ENCODE results near the gene RASGEF1C. TPM values are rescaled to one million over a fixed set of nuclear protein-coding genes. Genes with fewer than 3 reads are reported as not detected.

RASGEF1C gene
- total RNA-seq, 1 experiment from 2014 or later = 0.29 TPM

DNA sequence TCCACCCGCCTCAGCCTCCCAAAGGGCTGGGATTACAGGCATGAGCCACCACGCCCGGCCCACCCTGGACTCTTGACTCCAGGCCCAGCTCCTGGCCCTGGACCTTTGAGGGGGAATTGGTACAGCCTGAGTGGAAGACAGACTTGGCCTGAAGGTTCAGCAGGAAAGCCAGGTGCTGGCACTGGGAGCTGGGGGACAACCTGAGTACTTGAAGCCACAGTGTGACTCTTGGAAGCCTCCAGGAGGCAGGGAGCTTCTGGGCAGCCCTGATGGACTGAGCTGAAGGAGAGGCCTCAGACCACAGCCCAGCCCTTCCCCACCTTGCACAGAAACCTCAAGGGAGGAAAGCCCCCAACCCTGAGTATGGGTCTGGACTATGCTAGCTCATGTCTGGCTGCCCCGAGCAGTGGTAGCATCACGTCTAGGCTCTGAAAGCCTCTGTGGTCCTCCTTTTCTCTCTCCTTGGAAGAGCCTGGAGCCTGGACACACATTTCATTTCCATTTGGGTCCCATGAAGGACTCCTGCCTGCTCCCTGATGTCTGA lies 54.1 kb downstream of the RASGEF1C start:
- DNase-seq (no peak), ATAC-seq (no peak)
- Histone ChIP-seq H3F3A (ENCODE audit: low read length, unreplicated experiment) (no peaks in the 10 kb centered on the region), H4K20me1 (ENCODE audit: low read length) (no peaks in the 10 kb centered on the region), H3K4me2 (ENCODE audit: low read length) (no peak overlapping the region), H3K36me3 (ENCODE audit: low read depth, low read length) (no peaks in the 10 kb centered on the region), H3K27me3 (ENCODE audit: low read length) (no peaks in the 10 kb centered on the region), H3K4me3 (ENCODE audit: low read length) (no peak overlapping the region), H3K79me2 (ENCODE audit: low read length) (no peaks in the 10 kb centered on the region), H3K4me1 (ENCODE audit: insufficient read depth, low read length) (no peaks in the 10 kb centered on the region), H3K9me3 (ENCODE audit: low read length) (no peaks in the 10 kb centered on the region), H3K27ac (ENCODE audit: low read length) (no peak overlapping the region), H3K9ac (ENCODE audit: low read length) (no peak overlapping the region), H3K9me2 (replicated peaks; ENCODE audit: low read length) (no peaks in the 10 kb centered on the region), H2AFZ (ENCODE audit: low read length) (no peak overlapping the region)
- ChIA-PET CTCF (no interaction called here), POLR2A (ENCODE audit: unreplicated experiment) (no interaction called here)
- intact Hi-C loops (cut with micrococcal nuclease) = no loop called here
- TF ChIP-seq, protein P1, sequence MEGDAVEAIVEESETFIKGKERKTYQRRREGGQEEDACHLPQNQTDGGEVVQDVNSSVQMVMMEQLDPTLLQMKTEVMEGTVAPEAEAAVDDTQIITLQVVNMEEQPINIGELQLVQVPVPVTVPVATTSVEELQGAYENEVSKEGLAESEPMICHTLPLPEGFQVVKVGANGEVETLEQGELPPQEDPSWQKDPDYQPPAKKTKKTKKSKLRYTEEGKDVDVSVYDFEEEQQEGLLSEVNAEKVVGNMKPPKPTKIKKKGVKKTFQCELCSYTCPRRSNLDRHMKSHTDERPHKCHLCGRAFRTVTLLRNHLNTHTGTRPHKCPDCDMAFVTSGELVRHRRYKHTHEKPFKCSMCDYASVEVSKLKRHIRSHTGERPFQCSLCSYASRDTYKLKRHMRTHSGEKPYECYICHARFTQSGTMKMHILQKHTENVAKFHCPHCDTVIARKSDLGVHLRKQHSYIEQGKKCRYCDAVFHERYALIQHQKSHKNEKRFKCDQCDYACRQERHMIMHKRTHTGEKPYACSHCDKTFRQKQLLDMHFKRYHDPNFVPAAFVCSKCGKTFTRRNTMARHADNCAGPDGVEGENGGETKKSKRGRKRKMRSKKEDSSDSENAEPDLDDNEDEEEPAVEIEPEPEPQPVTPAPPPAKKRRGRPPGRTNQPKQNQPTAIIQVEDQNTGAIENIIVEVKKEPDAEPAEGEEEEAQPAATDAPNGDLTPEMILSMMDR (conservative IDR thresholded peaks at IDR 0.05; ENCODE audit: low read depth, low read length) = no peak
- no TSS peak for BruUV-seq (replicated peaks)

DNA sequence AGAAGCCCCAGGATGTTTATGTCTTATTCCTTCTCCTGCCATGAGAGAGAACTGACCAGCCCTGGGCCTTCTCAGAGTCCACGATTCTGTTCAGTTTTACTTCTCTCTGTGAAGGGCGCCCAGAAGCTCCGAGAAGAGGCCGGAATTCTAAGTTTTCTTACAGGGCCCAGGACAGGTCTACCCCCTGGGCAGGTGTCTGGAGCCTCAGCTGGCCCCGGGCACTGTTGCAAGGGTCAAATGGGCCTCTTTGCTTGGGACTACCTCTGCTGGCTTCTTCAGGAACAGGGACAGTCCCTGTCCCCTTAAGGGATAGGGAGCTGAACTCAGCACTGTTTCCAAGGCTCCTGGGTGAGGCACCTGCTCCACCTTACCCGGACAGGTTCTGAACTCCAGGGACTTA lies 55.0 kb downstream of the RASGEF1C start:
- no peaks in the 10 kb centered on the region for H3K4me1 ChIP-seq (ENCODE audit: insufficient read depth, low read length)
- CTCF ChIA-PET = no interaction called here
- H3K4me3 ChIP-seq (ENCODE audit: low read length) = no peak overlapping the region
- no peak for ATAC-seq
- H3K9me3 ChIP-seq (ENCODE audit: low read length) = no peaks in the 10 kb centered on the region
- H3K27me3 ChIP-seq (ENCODE audit: low read length) = no peaks in the 10 kb centered on the region
- no peaks in the 10 kb centered on the region for H4K20me1 ChIP-seq (ENCODE audit: low read length)
- no peak overlapping the region for H3K27ac ChIP-seq (ENCODE audit: low read length)
- no peak overlapping the region for H3K4me2 ChIP-seq (ENCODE audit: low read length)
- H2AFZ ChIP-seq (ENCODE audit: low read length) = no peak overlapping the region
- no peak overlapping the region for H3K9ac ChIP-seq (ENCODE audit: low read length)
- TF ChIP-seq EZH2 (IDR thresholded peaks at IDR 0.05; ENCODE audit: low read length, unreplicated experiment) (no peak), EZH2phosphoT487 (IDR thresholded peaks at IDR 0.05; ENCODE audit: borderline replicate concordance, low read length) (no peak)
- TF ChIP-seq, protein P1 (conservative IDR thresholded peaks at IDR 0.05; ENCODE audit: low read depth, low read length) = no peak
- POLR2A ChIA-PET (ENCODE audit: unreplicated experiment) = no interaction called here
- no peaks in the 10 kb centered on the region for H3K36me3 ChIP-seq (ENCODE audit: low read depth, low read length)
- no peaks in the 10 kb centered on the region for H3F3A ChIP-seq (ENCODE audit: low read length, unreplicated experiment)
- DNase-seq = no peak
- intact Hi-C loops (cut with micrococcal nuclease) = no loop called here
- BruUV-seq (replicated peaks) = no TSS peak
- H3K79me2 ChIP-seq (ENCODE audit: low read length) = no peaks in the 10 kb centered on the region
- no peaks in the 10 kb centered on the region for H3K9me2 ChIP-seq (replicated peaks; ENCODE audit: low read length)

DNA sequence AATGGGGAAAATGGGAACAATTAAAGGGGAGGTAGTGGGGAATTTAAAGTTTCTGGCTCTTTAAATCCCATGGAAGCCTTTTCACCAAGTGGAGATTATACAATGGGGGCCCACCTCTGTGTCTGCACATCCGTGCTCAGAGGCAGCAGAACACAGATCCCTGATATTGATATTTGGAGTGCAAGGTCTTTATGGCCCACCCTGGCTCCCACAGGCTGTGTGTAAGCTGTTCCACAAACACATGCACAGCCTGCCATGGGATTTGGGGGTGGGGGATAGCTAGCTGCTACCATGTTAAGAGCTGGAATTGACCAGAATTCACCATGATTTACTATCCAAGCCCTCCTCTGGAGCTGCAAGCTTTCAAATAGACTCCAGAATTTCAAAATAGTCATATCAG lies 55.9 kb downstream of the RASGEF1C start:
- no peaks in the 10 kb centered on the region for H3K4me1 ChIP-seq (ENCODE audit: insufficient read depth, low read length)
- intact Hi-C loops (cut with micrococcal nuclease) = no loop called here
- no TSS peak for BruUV-seq (replicated peaks)
- DNase-seq (no peak), ATAC-seq (no peak)
- H3K9ac ChIP-seq (ENCODE audit: low read length) = no peak overlapping the region
- H3K4me2 ChIP-seq (ENCODE audit: low read length) = no peak overlapping the region
- no peak for TF ChIP-seq EZH2 (IDR thresholded peaks at IDR 0.05; ENCODE audit: low read length, unreplicated experiment)
- no peak overlapping the region for H2AFZ ChIP-seq (ENCODE audit: low read length)
- H3F3A ChIP-seq (ENCODE audit: low read length, unreplicated experiment) = no peaks in the 10 kb centered on the region
- no peak overlapping the region for H3K27ac ChIP-seq (ENCODE audit: low read length)
- H3K79me2 ChIP-seq (ENCODE audit: low read length) = no peaks in the 10 kb centered on the region
- H3K4me3 ChIP-seq (ENCODE audit: low read length) = no peak overlapping the region
- H3K27me3 ChIP-seq (ENCODE audit: low read length) = no peaks in the 10 kb centered on the region
- H4K20me1 ChIP-seq (ENCODE audit: low read length) = no peaks in the 10 kb centered on the region
- CTCF ChIA-PET = no interaction called here
- H3K9me3 ChIP-seq (ENCODE audit: low read length) = no peaks in the 10 kb centered on the region
- no peaks in the 10 kb centered on the region for H3K9me2 ChIP-seq (replicated peaks; ENCODE audit: low read length)
- POLR2A ChIA-PET (ENCODE audit: unreplicated experiment) = no interaction called here
- H3K36me3 ChIP-seq (ENCODE audit: low read depth, low read length) = no peaks in the 10 kb centered on the region

Measured in PC-3 (cell line).